Upper lobe of left lung (tissue), 4 donors: Measurements from ENCODE around the gene RARB.

ENCODE experiments used
- POLR2AphosphoS5 ChIP-seq, 2 donors: sonication (generic); formaldehyde crosslinking; IDR thresholded peaks; one replicate each; pipeline ENCODE4 v1.5.1; 2017; ENCODE audit warnings: antibody characterized with exemption in 2 of 2
- TF ChIP-seq, protein P1 (sequence below), 6 experiments: fragments of 450-650 bp in 4 of 6; fragments of 200-600 bp in 2 of 6; sonication (generic) in 2 of 6; IDR thresholded peaks; one replicate each; pipeline ENCODE4 v1.5.1; 2016 to 2019; ENCODE audit warnings: antibody characterized with exemption in 6 of 6

DNA sequence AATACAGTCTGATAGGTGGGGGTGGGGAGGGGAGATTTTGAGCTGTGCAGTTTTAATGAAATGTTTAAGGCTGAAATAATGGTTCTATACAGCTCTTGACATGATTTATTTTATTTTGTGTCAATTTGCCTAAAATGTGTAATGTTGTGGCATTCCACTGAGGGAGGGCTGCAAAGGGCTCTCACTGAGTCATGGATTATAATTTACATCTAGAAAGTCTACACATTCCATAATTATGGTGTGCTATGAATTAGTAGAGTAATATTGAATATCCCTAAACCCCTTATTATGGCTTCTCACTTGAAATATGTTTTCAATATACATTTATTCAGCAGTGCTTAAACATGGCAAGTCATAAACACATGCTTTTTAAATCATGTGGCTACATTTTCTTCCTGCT, 103.9 kb downstream of the RARB start:
- TF ChIP-seq, protein P1, sequence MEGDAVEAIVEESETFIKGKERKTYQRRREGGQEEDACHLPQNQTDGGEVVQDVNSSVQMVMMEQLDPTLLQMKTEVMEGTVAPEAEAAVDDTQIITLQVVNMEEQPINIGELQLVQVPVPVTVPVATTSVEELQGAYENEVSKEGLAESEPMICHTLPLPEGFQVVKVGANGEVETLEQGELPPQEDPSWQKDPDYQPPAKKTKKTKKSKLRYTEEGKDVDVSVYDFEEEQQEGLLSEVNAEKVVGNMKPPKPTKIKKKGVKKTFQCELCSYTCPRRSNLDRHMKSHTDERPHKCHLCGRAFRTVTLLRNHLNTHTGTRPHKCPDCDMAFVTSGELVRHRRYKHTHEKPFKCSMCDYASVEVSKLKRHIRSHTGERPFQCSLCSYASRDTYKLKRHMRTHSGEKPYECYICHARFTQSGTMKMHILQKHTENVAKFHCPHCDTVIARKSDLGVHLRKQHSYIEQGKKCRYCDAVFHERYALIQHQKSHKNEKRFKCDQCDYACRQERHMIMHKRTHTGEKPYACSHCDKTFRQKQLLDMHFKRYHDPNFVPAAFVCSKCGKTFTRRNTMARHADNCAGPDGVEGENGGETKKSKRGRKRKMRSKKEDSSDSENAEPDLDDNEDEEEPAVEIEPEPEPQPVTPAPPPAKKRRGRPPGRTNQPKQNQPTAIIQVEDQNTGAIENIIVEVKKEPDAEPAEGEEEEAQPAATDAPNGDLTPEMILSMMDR (IDR thresholded peaks at IDR 0.05): no peak
- TF ChIP-seq POLR2AphosphoS5 (IDR thresholded peaks at IDR 0.05): no peak
